ENCODE data around the gene GNG13.

Gene GNG13

DNA sequence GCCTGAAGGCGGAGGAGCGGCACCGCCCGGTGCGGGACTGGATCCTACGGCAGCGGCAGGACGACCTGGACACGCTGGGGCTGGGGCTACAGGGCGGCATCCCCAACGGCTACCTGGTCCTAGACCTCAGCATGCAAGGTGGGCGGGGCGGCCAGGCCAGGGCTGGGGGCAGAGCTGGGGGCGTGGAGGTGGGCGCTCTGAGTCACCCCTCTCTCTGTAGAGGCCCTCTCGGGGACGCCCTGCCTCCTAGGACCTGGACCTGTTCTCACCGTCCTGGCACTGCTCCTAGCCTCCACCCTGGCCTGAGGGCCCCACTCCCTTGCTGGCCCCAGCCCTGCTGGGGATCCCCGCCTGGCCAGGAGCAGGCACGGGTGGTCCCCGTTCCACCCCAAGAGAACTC lies 32.1 kb downstream of the GNG13 start:
- TF ChIP-seq ZBTB7A (IDR thresholded peaks at IDR 0.05; ENCODE audit: low read depth) (0 out of 2 replicates have a peak, but pooled peaks have one; percentile 57), CREB1 (IDR thresholded peaks at IDR 0.05; ENCODE audit: low read depth) (no peak)

DNA sequence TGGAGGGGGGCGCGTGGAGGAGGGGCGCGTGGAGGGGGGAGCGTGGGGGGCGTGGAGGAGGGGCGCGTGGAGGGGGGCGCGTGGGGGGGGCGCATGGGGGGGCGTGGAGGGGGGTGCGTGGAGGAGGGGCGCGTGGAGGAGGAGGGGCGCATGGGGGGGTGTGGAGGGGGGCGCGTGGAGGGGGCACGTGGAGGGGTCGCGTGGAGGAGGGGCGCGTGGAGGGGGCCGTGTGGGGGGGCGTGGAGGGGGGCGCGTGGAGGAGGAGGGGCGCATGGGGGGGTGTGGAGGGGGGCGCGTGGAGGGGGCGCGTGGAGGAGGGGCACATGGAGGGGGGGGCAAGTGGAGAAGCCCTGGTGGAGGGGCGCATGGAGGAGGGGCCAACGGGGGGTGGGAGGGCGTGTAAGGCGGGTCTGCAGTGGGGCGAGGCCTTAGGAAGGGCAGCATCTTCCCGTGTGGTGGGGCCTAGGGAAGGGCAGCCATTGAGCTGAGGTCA lies 32.7 kb downstream of the GNG13 start:
- no peak for TF ChIP-seq EP300 (IDR thresholded peaks at IDR 0.05; ENCODE audit: borderline replicate concordance)
- no peak for TF ChIP-seq TAF1 (IDR thresholded peaks at IDR 0.05; ENCODE audit: low read depth)
- TF ChIP-seq EGR1 (IDR thresholded peaks at IDR 0.05): no peak
- no peak for TF ChIP-seq FOXM1 (IDR thresholded peaks at IDR 0.05; ENCODE audit: borderline replicate concordance, low read depth)
- no peak for TF ChIP-seq CEBPB (IDR thresholded peaks at IDR 0.05)
- TF ChIP-seq YY1 (IDR thresholded peaks at IDR 0.05; ENCODE audit: low read depth): no peak
- TF ChIP-seq RAD21 (IDR thresholded peaks at IDR 0.05; ENCODE audit: low read depth): no peak
- no peak for TF ChIP-seq CREB1 (IDR thresholded peaks at IDR 0.05; ENCODE audit: low read depth)
- TF ChIP-seq NFIC (IDR thresholded peaks at IDR 0.05): no peak
- TF ChIP-seq, protein P1, sequence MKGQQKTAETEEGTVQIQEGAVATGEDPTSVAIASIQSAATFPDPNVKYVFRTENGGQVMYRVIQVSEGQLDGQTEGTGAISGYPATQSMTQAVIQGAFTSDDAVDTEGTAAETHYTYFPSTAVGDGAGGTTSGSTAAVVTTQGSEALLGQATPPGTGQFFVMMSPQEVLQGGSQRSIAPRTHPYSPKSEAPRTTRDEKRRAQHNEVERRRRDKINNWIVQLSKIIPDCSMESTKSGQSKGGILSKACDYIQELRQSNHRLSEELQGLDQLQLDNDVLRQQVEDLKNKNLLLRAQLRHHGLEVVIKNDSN (IDR thresholded peaks at IDR 0.05): no peak
- no peak for TF ChIP-seq ZBTB7A (IDR thresholded peaks at IDR 0.05; ENCODE audit: low read depth)
- TF ChIP-seq TEAD4 (IDR thresholded peaks at IDR 0.05): no peak
- TF ChIP-seq, protein P2, sequence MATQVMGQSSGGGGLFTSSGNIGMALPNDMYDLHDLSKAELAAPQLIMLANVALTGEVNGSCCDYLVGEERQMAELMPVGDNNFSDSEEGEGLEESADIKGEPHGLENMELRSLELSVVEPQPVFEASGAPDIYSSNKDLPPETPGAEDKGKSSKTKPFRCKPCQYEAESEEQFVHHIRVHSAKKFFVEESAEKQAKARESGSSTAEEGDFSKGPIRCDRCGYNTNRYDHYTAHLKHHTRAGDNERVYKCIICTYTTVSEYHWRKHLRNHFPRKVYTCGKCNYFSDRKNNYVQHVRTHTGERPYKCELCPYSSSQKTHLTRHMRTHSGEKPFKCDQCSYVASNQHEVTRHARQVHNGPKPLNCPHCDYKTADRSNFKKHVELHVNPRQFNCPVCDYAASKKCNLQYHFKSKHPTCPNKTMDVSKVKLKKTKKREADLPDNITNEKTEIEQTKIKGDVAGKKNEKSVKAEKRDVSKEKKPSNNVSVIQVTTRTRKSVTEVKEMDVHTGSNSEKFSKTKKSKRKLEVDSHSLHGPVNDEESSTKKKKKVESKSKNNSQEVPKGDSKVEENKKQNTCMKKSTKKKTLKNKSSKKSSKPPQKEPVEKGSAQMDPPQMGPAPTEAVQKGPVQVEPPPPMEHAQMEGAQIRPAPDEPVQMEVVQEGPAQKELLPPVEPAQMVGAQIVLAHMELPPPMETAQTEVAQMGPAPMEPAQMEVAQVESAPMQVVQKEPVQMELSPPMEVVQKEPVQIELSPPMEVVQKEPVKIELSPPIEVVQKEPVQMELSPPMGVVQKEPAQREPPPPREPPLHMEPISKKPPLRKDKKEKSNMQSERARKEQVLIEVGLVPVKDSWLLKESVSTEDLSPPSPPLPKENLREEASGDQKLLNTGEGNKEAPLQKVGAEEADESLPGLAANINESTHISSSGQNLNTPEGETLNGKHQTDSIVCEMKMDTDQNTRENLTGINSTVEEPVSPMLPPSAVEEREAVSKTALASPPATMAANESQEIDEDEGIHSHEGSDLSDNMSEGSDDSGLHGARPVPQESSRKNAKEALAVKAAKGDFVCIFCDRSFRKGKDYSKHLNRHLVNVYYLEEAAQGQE (IDR thresholded peaks at IDR 0.05; ENCODE audit: low read depth): no peak
- TF ChIP-seq, protein P3, sequence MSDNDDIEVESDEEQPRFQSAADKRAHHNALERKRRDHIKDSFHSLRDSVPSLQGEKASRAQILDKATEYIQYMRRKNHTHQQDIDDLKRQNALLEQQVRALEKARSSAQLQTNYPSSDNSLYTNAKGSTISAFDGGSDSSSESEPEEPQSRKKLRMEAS (IDR thresholded peaks at IDR 0.05): no peak
- no peak for TF ChIP-seq TCF12 (IDR thresholded peaks at IDR 0.05; ENCODE audit: low read depth)

DNA sequence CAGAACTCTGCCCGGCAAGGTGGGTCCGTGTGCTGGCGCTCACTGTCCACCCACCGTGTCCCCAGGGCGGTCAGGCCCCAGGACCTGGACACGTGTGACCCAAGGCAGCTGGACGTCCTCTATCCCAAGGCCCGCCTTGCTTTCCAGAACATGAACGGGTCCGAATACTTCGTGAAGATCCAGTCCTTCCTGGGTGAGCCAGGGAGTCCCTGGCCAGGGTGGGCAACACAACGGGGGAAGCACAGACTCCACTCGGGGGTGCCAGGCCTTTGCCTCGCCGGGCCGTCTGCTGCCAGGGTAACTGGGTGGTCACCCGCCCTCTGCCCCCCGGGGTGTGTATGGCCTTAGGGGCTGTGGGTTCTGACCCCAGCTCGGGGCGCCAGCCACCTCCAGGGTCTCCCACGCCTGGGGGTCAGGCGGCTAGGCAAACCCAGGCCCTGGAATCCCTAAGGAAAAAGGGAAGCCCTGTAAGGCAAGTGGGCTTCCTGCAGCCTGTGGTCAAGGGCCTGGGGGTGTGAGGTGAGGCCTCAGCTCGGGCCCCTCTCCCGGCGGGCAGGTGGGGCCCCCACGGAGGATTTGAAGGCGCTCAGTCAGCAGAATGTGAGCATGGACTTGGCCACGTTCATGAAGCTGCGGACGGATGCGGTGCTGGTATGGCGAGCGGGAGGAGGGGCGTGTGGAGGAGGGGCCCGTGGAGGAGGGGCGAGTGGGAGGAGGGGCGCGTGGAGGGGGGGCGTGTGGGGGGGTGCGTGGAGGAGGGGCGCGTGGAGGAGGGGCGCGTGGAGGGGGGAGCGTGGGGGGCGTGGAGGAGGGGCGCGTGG lies 33.5 kb downstream of the GNG13 start:
- TF ChIP-seq EP300 (IDR thresholded peaks at IDR 0.05; ENCODE audit: borderline replicate concordance) (no peak), YY1 (IDR thresholded peaks at IDR 0.05; ENCODE audit: low read depth) (no peak), NFIC (IDR thresholded peaks at IDR 0.05) (no peak), TEAD4 (IDR thresholded peaks at IDR 0.05) (no peak)
- TF ChIP-seq, protein P3 (IDR thresholded peaks at IDR 0.05): no peak

DNA sequence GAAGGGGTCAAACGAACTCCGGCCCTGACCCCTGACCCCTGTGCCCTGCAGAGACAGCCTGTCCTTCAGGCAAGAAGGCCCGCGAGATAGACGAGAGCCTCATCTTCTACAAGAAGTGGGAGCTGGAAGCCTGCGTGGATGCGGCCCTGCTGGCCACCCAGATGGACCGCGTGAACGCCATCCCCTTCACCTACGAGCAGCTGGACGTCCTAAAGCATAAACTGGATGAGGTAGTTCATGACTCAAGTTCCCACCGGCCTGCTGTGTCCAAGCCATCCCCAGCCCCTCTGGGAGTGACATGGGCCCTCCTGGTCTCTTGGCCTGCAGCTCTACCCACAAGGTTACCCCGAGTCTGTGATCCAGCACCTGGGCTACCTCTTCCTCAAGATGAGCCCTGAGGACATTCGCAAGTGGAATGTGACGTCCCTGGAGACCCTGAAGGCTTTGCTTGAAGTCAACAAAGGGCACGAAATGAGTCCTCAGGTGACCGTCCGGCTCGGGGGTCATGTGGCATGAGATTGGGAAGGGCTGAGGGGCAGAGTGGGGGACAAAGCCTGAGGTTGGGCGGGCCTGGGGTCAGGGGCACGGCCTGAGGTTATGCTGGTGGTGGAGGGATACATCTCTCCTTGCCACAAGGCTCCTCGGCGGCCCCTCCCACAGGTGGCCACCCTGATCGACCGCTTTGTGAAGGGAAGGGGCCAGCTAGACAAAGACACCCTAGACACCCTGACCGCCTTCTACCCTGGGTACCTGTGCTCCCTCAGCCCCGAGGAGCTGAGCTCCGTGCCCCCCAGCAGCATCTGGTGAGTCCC lies 34.3 kb downstream of the GNG13 start:
- no peak for TF ChIP-seq TAF1 (IDR thresholded peaks at IDR 0.05; ENCODE audit: low read depth)
- TF ChIP-seq, protein P2 (IDR thresholded peaks at IDR 0.05; ENCODE audit: low read depth): no peak
- no peak for TF ChIP-seq CREB1 (IDR thresholded peaks at IDR 0.05; ENCODE audit: low read depth)
- no peak for TF ChIP-seq EP300 (IDR thresholded peaks at IDR 0.05; ENCODE audit: borderline replicate concordance)
- TF ChIP-seq TCF12 (IDR thresholded peaks at IDR 0.05; ENCODE audit: low read depth): no peak
- no peak for TF ChIP-seq ZBTB7A (IDR thresholded peaks at IDR 0.05; ENCODE audit: low read depth)
- TF ChIP-seq, protein P1 (IDR thresholded peaks at IDR 0.05): no peak
- TF ChIP-seq, protein P3 (IDR thresholded peaks at IDR 0.05): no peak
- TF ChIP-seq EGR1 (IDR thresholded peaks at IDR 0.05): no peak
- no peak for TF ChIP-seq CEBPB (IDR thresholded peaks at IDR 0.05)
- no peak for TF ChIP-seq YY1 (IDR thresholded peaks at IDR 0.05; ENCODE audit: low read depth)
- TF ChIP-seq FOXM1 (IDR thresholded peaks at IDR 0.05; ENCODE audit: borderline replicate concordance, low read depth): no peak
- no peak for TF ChIP-seq RAD21 (IDR thresholded peaks at IDR 0.05; ENCODE audit: low read depth)
- no peak for TF ChIP-seq NFIC (IDR thresholded peaks at IDR 0.05)
- no peak for TF ChIP-seq TEAD4 (IDR thresholded peaks at IDR 0.05)

DNA sequence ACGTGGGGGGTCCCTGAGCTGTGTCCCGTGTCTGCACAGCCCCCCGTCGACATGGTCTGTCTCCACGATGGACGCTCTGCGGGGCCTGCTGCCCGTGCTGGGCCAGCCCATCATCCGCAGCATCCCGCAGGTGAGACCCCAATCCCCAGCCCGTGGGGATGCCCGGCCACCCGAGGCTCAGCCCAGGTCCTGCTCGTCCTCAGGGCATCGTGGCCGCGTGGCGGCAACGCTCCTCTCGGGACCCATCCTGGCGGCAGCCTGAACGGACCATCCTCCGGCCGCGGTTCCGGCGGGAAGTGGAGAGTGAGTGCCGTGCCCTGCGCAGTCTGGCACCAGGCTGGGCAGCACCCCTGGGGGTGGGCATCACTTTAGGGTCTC lies 35.1 kb downstream of the GNG13 start:
- TF ChIP-seq FOXM1 (IDR thresholded peaks at IDR 0.05; ENCODE audit: borderline replicate concordance, low read depth): no peak
- no peak for TF ChIP-seq CREB1 (IDR thresholded peaks at IDR 0.05; ENCODE audit: low read depth)

Measured in Ishikawa (cell line).